Cerebellar nuclear complex (tissue), 1 donor: ENCODE data around the gene MLYCD.
"Not testable (repeated sequence)": the region's sequence is repeated elsewhere in the genome, so short reads cannot be mapped to it uniquely, and the experiment has no call there.

ENCODE experiments used
- DNase-seq, 2 experiments: peaks; one replicate each; lab custom pipeline; 2025; lab: John Stamatoyannopoulos, UW

MLYCD gene

GRCh38 chr16:83940630-83941378, 41.9 kb downstream of the MLYCD start:
- no peak for DNase-seq

- DNase-seq: not testable (repeated sequence)
Measured at GRCh38 chr16:83941546-83941945, 42.6 kb downstream of the MLYCD start.

- DNase-seq: no peak
Measured at GRCh38 chr16:83942074-83942473, 43.2 kb downstream of the MLYCD start.

DNA sequence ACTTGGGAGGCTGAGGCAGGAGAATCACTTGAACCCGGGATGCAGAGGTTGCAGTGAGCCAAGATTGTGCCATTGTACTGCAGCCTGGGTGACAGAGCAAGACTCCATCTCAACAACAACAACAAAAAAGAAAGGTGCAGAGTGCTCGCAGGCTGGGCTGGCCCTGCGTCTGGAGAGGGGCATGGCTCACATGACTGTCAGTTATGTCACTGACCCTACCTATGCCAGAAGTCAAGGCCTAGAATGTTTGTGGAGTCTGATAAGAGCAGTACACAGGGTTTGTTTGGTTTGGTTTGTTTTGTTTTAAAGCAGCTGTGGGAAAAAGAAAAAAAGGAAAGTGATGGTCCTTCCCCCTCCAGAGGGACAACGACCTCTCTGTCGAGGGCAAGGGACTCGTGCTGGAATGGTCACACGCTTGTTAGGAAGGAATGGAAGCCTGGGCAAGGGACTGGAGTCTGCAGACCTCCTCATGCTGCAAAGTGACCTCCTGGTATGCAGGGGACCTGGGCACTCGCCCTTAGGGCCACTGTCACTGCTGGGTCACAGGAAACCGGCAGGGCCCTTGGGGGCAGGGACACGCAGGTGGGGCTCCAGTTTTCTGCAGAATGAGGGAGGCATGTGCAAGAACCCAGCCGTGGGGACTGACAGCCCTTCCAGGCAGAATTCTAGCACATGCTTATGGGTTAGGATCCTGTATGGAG, 44.0 kb downstream of the MLYCD start:
- no peak for DNase-seq

GRCh38 chr16:83943516-83944050, 44.7 kb downstream of the MLYCD start:
- DNase-seq: no peak

DNA sequence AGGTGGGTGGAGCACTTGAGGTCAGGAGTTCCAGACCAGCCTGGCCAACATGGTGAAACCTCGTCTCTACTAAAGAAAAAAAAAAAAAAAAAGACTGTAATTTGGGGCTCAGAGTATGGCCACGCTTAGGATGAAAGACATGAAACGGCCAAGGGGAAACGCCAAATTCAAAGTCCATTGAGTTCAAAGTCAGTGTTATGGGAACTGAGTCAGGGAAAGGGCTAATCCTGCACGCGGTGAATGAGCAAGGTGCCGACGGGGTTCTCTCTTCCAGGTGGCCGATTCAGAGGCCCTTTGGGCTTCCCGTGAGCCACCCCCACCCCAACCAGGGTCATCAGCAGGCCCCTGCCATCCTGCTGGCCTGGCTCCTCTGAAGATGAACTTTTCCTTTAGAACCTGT, 46.7 kb downstream of the MLYCD start:
- no peak for DNase-seq

GRCh38 chr16:83946154-83946780, 47.4 kb downstream of the MLYCD start:
- no peak for DNase-seq

- DNase-seq: no peak
Measured at GRCh38 chr16:83946781-83947566, 48.1 kb downstream of the MLYCD start.

- DNase-seq: no peak
Measured at GRCh38 chr16:83947642-83948234, 48.8 kb downstream of the MLYCD start.

DNA sequence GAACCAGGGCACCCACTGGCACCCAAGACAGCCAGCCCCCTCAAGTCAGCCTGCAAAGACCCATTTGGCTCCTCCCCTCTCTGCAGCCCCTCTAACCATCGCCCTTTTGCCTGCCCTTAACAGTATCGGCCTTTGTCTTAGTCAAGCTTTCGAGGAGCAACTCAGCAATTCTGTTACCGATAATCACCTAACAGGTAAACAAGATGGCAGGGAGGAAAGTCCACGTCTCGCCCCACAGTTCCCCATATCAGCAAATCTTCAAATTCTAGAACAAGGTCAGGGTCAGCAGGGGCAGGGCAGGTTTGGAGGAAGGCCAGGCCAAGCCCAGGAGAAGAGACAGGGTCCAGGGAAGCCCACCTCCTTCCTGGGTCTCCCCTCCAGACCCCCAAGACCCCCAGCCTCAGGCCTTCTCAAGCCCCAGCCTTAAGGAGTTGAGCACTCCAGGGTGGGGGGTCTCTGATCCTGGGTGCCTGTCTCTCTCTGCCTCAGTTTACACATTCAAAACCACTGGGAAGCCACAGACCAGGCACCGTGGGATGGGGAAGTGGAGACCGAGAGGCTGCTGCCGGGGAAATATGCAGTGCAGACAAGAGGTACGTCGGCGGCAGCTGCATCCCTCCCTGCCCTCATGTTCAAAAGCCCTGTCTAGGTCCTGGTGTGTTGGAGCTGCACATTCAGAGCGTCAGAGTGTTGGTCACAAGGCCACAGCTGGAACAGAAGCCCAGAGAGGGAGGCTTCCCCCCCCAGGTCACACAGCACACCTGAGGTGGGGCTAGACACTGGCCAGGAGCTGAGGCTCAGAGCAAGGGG, 50.2 kb downstream of the MLYCD start:
- no peak for DNase-seq

- no peak for DNase-seq
Measured at GRCh38 chr16:83949724-83950001, 50.7 kb downstream of the MLYCD start.

GRCh38 chr16:83950862-83951399, 52.0 kb downstream of the MLYCD start:
- DNase-seq: not testable (repeated sequence)

DNA sequence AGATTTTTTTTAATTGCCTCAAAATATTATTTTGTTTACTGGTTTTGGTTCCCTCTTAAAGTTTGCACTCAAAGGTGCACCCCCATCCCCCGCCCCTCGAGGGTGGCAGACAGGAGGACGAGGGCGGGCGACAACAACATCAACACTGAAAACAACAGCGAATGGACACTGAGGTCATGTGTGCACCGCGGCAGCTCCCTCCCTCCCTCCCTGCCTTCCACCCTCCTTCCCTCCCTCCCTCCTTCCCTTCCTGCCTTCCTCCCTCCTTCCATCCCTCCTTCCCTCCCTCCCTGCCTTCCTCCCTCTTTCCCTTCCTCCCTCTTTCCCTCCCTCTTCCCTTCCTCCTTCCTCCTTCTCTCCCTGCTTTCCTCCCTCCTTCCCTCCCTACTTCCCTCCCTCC, 52.6 kb downstream of the MLYCD start:
- DNase-seq: no peak

GRCh38 chr16:83952587-83952939, 53.6 kb downstream of the MLYCD start:
- no peak for DNase-seq

DNA sequence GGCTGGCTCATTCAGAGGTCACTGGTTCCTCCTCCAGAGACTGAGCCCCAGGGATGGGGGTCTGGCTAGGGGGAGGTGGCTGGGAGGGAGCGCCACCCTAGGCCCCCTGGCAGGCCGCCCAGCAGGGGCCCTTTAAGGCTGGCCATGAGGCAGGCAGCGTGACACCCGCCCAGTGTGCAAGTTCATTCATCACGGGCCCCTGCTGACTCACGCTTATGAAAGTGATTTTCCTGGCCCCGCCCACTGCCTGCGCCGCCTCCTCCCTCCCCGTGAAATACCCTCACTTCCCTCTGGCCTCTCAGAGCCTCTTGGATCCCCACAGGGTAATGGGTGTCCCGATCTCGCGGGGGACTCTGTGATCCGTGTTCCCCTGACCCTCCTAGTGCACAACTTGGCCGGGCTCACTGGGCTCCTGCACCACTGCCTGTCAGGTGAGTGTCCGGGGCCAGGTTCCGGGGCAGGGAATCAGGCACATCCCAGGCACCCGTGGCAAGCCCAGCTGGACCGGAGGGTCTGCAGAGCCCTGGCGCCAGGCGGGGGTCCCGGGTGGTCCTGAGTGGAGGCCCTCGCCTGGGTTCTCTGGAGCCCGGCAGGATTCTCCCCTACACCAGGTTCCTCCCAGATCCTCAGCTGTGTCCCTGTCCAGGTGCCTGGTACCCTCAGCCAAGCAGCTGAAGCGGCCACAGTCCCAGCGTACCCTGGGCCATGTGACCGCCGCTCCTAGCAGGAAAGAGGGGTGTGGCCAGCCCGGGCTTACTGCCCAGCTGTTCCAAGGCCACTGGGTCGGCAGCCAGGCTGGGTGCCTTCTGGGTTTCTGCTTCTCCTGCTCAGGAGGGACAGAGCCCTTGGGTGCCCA, 54.3 kb downstream of the MLYCD start, which contains the start of gene OSGIN1:
TSS of gene OSGIN1 (plus strand) at position 301 of the 856 bp plus-strand sequence. CDS start 4,432 bp downstream, outside the sequence.
- DNase-seq: no peak

DNA sequence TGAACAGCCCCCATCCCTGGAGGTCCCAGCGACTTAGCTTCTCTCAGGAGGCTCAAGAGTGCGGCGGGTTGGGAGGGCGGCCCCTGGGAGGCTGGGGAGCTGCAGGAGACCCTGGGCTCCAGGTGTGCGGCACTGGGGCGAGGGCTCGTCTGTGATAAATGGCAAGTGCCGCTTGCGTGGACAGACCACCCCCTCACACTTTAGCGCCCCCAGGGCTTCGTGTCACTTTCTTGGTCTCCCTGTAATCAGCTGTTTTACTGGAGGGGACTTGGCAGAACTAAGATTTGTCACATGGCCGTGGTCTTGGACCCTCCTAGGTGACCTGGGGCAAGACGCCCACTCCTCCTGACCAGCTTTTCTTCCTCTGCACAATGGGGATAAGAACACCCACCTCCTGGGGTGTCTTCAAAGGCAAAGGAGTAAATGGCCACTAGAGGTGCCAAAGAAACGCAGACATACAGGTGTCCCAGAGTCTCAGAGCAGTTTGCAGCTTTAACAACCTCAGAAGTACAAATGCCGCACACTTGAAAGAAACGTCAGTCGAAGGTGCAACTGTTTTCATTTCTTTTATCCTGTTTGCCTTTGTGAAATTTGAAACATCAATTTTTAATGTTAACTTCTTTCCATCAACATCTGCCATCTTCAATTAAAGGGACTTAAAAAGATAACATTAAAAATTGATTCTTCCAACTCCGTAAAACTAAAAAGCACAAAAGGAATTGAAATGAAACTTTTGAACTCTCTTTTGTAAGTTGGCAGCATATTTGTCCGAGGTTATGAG, 55.1 kb downstream of the MLYCD start:
- no peak for DNase-seq

GRCh38 chr16:83954577-83955016, 55.7 kb downstream of the MLYCD start:
- no peak for DNase-seq

DNA sequence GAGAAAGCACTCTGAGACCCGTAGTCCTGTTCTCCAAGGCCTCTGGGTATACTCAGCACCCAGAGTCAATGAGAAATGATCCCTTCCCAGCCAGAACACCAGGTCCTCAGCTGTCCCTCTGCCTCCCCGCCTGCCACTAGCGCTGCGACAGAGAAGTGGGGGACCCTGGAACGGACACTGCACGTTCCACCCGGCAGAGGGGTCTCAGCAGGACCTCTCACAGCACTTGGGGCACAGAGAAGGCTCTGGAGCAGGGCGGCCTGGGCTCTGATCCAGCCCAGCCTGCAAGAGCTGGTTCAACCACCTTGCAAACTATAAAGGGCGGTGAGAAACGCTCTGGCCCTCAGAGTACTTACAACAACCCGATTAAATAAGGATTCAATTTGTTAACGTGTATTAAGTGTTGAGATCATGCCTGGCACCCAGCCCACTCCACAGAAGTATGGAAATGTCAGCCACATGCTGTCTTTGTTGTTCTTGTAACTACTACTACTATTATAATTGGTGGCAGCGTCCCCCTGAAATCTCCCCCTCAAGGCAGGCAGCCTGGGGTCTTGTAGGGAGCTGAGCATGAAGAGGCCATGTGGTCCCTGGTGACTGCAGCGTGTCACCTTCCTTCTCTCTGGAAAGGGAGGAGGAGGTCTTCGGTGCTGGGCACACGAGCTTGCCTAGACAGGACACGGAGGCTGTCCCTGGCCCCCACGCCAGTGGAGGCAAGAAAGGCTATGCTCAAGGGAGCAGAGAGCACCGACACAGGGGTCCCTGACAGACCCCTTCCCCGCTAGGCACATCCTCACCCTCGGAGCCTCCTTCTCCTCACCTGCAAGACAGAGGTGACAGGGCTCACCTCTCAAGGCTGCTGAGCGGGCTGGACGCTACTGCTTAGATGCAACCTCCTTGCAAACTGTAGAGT, 56.6 kb downstream of the MLYCD start:
- no peak for DNase-seq
